ENCODE data around the gene GFOD2.
A peak's percentile ranks its signal among the peaks of the same experiment; 100 is the strongest.

GFOD2 gene

DNA sequence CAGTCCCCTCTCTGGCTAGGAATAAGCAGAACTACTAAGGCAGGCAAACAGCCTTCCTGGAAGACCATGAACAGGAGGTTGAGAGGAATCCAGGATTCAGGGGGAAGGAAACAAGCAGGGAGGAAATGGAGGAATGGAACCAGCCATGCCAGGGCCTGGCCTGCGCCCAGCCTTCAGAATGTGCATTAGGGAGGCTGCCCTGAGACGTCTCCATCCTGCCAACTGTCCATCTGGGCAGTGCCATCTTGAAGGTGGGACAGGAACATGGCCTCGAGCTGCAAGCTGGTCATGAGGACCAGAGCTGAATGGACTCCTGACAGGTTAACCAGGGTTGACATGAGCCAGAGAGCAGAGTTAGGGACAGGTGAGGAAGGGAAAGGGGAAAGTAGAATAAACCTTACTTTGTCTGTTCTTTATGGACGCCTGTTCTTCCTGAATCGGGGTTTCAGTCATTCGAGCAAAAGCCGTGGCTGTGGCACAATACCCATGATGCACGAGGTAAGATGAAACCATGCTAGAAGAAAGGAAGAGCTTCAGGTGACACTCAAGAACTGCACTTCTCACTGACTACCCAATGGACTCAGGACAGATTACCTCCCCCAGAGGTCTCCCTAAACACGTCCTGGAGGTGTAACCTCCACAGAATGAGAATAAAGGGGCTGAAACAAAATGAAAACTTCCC lies 12.1 kb upstream of the GFOD2 start:
- no peak for DNase-seq

DNA sequence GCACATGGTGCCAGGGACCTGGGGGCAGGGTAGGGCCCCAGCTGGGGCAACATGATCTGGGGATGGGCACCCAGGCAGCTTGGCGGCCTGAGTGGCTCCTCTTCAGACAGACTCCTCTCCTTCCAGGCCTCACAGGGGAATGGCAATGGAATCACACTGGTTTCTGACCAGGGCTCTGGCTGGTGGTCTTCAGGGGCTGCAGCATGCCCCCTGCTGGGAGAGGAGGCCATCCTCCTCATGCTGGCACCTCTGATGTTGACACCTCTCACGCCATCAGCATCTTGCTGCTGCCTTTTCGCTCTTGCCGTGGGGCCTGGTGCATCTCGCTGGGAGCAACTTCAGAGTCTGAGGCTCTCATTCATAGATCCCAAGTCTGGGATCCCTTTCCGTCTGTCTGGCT lies 11.2 kb upstream of the GFOD2 start:
- DNase-seq = no peak

GRCh38 chr16:67729636-67730248 lies 10.6 kb upstream of the GFOD2 start:
- no peak for DNase-seq

GRCh38 chr16:67727521-67728485 lies 8.7 kb upstream of the GFOD2 start:
- no peak for DNase-seq

DNA sequence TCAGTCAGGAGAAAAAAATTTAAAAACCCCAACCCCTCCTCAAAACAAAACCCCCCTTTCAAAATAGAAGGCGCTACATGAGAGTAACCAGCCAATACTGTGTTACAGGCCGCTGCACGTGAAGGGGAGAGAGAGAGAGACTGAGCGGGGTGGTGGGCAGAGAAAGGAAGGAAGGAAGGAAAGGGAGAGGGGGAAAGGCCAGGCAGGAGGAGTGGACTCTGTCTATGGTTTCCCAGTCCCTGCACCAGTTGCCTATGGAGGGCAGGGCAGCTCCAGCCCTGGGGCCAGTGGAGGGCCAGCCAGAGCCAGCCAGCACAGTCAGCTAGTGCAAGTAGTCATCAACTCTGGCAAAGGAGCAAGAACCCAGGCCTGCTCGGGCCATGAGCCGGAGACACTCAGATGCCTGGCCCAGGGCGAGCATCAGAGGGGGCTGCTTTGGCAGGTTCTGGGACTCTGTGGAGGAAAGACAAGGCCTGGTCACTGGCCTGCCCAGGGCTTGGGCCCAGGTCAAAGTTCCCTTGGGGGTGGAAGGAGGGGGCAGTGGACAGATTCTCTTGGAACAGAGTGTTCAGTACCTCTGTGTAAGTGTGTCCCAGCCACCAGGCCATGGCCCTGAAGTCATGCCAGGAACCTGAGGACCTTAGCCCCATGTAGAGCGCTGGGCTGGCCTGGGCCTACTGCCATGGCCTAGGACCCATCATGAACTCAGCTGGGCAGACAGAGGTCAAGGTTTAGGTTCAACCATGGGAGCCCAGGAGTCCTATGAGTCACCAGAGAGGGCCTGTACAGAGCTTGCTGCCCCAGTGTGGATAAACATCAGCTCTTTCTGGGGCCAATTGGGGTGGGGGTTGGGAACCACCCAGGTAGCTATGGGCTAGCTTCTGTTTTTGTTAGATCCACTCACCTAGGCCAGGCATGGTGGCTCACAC lies 7.3 kb upstream of the GFOD2 start:
- DNase-seq = no peak

GRCh38 chr16:67723911-67724305 lies 4.8 kb upstream of the GFOD2 start:
- DNase-seq = no peak

- no peak for DNase-seq
Measured at GRCh38 chr16:67723151-67723910, 4.2 kb upstream of the GFOD2 start.

DNA sequence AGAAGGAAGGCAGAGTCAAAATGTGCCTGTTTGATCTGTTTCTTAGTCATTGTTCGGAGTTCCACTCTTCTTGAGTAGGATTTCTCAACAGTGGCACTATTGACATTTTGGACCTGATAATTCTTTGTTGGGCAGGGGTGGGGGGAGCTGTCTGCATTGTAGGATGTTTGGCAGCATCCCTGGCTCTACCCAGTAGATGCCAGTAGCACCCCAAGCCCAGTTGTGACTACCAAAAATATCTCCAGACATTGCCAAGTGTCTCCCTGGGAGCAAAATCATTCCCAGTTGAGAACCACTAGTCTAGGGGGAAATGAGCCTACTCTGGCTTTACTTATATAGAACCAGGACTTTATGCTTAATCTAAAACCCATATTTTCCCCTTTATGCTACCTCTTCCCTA lies 1.1 kb upstream of the GFOD2 start:
- DNase-seq = no peak

DNA sequence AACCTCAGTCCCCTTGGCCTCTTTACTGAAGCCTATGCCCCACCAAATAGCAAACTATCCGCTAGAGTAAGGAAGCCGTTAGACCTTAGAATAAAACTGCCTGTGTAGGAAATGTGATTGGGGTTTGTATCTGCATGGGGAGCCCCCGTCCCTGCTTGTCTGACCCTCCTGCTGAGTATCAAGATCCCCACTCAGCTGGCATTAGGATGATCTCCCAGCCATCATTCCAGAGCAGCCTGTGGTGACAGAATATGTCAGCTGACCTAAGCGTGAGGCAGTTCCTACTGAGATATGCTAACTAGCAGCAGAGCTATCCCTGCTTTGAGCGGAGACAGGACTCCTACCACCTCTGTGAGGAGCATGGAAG lies 645 bp upstream of the GFOD2 start:
- DNase-seq = peak; percentile 39

DNA sequence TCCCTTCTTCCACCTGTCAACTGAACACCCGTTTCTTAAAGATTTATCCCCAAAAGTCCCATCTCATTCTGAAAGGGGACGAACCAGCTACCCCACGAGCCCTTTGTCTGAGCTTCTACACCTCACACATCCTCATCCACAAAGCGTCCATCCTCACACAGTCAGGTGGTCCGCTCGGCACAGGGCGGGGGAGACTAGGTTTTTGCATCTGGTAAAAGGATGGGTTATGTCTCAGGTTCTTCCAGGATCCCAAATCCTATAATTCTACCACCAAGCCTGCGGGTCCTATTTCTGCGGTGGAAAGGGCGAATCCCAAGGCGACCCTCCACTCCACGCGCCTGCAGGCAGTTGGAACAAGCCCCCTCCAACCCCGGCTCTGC lies 458 bp downstream of the GFOD2 start:
- DNase-seq = no peak

GRCh38 chr16:67716097-67716496 lies 3.0 kb downstream of the GFOD2 start:
- DNase-seq = no peak

DNA sequence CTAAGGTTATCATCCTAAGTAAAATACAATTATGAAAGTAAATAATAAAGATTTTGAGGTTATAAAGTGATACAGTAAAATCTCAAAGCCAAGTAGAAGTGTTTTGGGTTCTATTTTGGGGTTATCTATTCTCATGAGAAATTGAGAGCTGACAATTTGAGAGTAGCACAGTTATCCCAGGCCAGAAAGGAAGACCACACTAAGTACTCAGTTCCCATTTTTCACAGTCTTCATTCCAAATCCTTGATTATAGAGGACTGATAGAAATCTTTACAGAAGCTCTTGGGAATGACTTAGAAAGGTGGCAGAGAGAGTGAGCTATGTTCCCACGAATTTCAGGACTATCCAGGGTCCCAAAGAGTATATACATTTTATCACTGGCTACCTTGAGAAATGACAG lies 4.6 kb downstream of the GFOD2 start:
- DNase-seq = no peak

GRCh38 chr16:67713647-67714273 lies 5.4 kb downstream of the GFOD2 start:
- no peak for DNase-seq

- no peak for DNase-seq
Measured at GRCh38 chr16:67710607-67711006, 8.5 kb downstream of the GFOD2 start.

DNA sequence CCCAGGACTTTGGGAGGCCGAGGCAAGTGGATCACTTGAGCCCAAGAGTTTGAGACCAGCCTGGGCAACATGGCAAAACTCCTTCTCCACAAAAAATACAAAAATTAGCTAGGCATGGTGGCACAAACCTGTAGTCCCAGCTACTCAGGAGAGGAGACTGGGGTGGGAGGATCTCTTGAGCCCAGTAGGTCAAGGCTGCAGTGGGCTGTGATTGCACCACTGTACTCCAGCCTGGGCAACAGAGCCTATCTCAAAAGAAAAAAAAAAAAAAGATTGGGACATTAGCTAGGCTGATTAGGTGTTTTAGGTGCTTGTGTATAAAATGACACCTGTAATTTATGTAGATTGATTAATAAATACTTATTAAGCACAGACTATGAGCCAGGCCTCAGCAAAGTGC lies 10.1 kb downstream of the GFOD2 start:
- DNase-seq = no peak

DNA sequence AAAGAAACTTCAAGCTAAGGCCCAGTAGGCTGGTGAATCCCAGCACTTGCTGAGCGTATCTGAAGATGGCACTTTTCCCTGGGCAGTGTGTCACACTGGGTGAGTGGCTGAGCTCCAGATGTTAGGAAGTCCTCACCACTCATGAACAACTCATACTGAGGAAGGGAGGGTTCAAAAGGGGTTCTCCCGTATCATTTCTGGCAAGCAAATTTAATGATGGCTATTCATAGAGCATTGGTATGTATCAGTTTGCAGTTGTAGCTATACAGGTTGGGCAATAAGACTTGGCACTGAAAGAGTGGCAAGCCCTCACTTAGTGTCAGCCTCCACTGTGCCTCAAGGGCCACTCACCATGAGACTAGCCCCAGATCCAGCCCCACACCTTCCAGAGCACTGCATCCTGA lies 10.7 kb downstream of the GFOD2 start:
- no peak for DNase-seq

- DNase-seq = no peak
Measured at GRCh38 chr16:67707790-67708189, 11.3 kb downstream of the GFOD2 start.

GRCh38 chr16:67707210-67707609 lies 11.9 kb downstream of the GFOD2 start:
- no peak for DNase-seq

DNA sequence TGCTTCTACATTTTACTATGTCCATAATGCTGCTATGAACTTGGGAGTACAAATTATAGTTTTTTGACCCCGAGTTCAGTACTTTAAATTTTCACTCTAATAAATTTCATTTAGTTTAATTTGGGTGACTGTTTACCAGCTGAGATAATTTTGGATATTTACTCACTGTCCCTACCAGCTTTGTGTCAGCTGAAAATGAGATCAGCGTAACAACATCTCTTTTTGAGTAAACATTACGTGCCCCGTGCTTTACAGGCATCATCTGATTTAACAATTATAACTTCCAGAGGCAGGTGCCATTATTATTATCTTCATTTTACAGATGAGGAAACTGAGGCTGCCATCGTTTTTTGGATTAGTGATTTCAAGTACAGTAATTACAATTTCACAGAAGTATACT lies 15.0 kb downstream of the GFOD2 start:
- no peak for DNase-seq

GRCh38 chr16:67703626-67704025 lies 15.5 kb downstream of the GFOD2 start:
- no peak for DNase-seq

DNA sequence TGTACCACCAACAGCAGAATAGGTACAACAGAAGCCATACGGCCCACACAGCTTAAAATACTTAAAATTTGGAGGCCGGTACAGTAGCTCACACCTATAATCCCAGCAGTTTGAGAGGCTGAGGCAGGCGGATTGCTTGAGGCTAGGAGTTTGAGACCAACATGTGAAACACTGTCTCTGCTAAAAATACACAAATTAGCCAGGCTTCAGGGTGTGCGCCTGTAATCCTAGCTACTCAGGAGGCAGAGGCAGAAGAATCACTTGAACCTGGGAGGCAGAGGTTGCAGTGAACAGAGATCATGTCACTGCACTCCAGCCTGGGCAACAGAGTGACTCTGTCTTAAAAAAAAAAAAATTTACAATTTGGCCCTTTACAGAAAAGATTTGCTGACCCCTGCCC lies 17.0 kb downstream of the GFOD2 start:
- DNase-seq = no peak

- DNase-seq = no peak
Measured at GRCh38 chr16:67701420-67701819, 17.7 kb downstream of the GFOD2 start.
